ENCODE data around the gene ERF. TPM values are rescaled to one million over a fixed set of nuclear protein-coding genes. Genes with fewer than 3 reads are reported as not detected.

ERF gene
- total and polyA plus RNA-seq, 10 of the 15 experiments (the other 5 are each of a cell fraction or from before 2014, with no cell fraction given) = 0.02 to 51.8 (median 14.4) TPM

DNA sequence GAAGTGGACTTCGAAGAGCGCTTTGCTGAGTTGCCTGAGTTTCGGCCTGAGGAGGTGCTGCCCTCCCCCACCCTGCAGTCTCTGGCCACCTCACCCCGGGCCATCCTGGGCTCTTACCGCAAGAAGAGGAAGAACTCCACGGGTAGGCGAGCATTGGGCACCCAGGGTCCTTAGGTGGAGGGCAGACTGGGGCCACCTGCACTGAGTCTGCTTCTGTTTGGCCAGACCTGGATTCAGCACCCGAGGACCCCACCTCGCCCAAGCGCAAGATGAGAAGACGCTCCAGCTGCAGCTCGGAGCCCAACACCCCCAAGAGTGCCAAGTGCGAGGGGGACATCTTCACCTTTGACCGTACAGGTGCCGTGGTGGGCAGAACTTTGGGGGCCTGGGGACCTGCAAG is 39.0 kb upstream of the ERF start:
- no TSS peak for BruUV-seq (replicated peaks)
- POLR2A ChIA-PET = no interaction called here

More for the DNA sequence above, 39.0 kb upstream of the ERF start:
- no peaks in the 10 kb centered on the region; the same call in 1 of the 2 replicates for H3K4me1 ChIP-seq (ENCODE audit: control insufficient read depth, insufficient read depth, low read length)
- no peak overlapping the region for H3K27ac ChIP-seq (ENCODE audit: control insufficient read depth, insufficient read depth)
- ChIA-PET SMC1A (ENCODE audit: uncharacterized antibody, unreplicated experiment) (no interaction called here), RAD21 (ENCODE audit: unreplicated experiment) (no interaction called here), CTCF (interaction anchor here (0.9 to 3.2 kb wide), 3 partner anchors 49 to 185 kb away, joined by 3 to 25 read pairs (median 4); partner anchors contain the start of gene POU2F2)
- no peaks in the 10 kb centered on the region for H3K27me3 ChIP-seq (replicated peaks in 1 of 2; ENCODE audit: control insufficient read depth in 2 of 2, insufficient read depth in 2 of 2, low read length in 1 of 2)
- no peak overlapping the region for H3K4me3 ChIP-seq
- intact Hi-C loops (cut with micrococcal nuclease; ENCODE audit: unreplicated experiment) = no loop called here
- H3K4me2 ChIP-seq (ENCODE audit: control insufficient read depth, insufficient read depth) = no peak overlapping the region
- no peak for DNase-seq (ENCODE audit: low read depth, low spot score)
- TF ChIP-seq TBL1XR1 (IDR thresholded peaks at IDR 0.05; ENCODE audit: low read depth, low read length) (no peak), CEBPB (IDR thresholded peaks at IDR 0.05; ENCODE audit: borderline replicate concordance in 1 of 2, low read depth in 2 of 2, low read length in 2 of 2) (no peak), NRF1 (conservative IDR thresholded peaks at IDR 0.05; ENCODE audit: low read depth, low read length) (no peak), GABPA (IDR thresholded peaks at IDR 0.05; ENCODE audit: low read depth) (no peak), SIX5 (IDR thresholded peaks at IDR 0.05; ENCODE audit: low read depth, low read length, severe bottlenecking) (no peak), CEBPZ (IDR thresholded peaks at IDR 0.05; ENCODE audit: low read depth, low read length) (no peak), CBX5 (IDR thresholded peaks at IDR 0.05; ENCODE audit: low read depth) (no peak), STAT1 (conservative IDR thresholded peaks at IDR 0.05) (no peak)
- TF ChIP-seq, protein P1, sequence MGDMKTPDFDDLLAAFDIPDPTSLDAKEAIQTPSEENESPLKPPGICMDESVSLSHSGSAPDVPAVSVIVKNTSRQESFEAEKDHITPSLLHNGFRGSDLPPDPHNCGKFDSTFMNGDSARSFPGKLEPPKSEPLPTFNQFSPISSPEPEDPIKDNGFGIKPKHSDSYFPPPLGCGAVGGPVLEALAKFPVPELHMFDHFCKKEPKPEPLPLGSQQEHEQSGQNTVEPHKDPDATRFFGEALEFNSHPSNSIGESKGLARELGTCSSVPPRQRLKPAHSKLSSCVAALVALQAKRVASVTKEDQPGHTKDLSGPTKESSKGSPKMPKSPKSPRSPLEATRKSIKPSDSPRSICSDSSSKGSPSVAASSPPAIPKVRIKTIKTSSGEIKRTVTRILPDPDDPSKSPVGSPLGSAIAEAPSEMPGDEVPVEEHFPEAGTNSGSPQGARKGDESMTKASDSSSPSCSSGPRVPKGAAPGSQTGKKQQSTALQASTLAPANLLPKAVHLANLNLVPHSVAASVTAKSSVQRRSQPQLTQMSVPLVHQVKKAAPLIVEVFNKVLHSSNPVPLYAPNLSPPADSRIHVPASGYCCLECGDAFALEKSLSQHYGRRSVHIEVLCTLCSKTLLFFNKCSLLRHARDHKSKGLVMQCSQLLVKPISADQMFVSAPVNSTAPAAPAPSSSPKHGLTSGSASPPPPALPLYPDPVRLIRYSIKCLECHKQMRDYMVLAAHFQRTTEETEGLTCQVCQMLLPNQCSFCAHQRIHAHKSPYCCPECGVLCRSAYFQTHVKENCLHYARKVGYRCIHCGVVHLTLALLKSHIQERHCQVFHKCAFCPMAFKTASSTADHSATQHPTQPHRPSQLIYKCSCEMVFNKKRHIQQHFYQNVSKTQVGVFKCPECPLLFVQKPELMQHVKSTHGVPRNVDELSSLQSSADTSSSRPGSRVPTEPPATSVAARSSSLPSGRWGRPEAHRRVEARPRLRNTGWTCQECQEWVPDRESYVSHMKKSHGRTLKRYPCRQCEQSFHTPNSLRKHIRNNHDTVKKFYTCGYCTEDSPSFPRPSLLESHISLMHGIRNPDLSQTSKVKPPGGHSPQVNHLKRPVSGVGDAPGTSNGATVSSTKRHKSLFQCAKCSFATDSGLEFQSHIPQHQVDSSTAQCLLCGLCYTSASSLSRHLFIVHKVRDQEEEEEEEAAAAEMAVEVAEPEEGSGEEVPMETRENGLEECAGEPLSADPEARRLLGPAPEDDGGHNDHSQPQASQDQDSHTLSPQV (IDR thresholded peaks at IDR 0.05) = no peak
- TF ChIP-seq, protein P2, sequence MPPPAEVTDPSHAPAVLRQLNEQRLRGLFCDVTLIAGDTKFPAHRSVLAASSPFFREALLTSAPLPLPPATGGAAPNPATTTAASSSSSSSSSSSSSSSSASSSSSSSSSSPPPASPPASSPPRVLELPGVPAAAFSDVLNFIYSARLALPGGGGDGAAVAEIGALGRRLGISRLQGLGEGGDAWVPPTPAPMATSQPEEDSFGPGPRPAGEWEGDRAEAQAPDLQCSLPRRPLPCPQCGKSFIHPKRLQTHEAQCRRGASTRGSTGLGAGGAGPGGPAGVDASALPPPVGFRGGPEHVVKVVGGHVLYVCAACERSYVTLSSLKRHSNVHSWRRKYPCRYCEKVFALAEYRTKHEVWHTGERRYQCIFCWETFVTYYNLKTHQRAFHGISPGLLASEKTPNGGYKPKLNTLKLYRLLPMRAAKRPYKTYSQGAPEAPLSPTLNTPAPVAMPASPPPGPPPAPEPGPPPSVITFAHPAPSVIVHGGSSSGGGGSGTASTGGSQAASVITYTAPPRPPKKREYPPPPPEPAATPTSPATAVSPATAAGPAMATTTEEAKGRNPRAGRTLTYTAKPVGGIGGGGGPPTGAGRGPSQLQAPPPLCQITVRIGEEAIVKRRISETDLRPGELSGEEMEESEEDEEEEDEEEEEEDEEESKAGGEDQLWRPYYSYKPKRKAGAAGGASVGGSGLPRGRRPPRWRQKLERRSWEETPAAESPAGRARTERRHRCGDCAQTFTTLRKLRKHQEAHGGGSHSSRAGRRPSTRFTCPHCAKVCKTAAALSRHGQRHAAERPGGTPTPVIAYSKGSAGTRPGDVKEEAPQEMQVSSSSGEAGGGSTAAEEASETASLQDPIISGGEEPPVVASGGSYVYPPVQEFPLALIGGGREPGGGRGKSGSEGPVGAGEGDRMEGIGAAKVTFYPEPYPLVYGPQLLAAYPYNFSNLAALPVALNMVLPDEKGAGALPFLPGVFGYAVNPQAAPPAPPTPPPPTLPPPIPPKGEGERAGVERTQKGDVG (CRISPR knock-in tag; IDR thresholded peaks at IDR 0.05) = no peak
- H3K79me2 ChIP-seq (ENCODE audit: control insufficient read depth, insufficient read depth, low read length) = no peaks in the 10 kb centered on the region
- in situ Hi-C loops (cut with MboI) = no loop called here
- no peak overlapping the region for H3K9ac ChIP-seq (ENCODE audit: control insufficient read depth, insufficient read depth, low read length)
- peaks cover 17 to 25% of the 10 kb centered on the region in 2 experiments; a peak in 3 of 4 replicates for H3K36me3 ChIP-seq (ENCODE audit: control insufficient read depth in 2 of 2, insufficient read depth in 2 of 2, low read length in 1 of 2)
- ATAC-seq = no peak
- H4K20me1 ChIP-seq (ENCODE audit: control insufficient read depth, insufficient read depth) = no peaks in the 10 kb centered on the region
- 82% methylated on average over 15 of the region's 15 CpGs for whole genome bisulfite sequencing (ENCODE audit: insufficient coverage, insufficient replicate concordance, low lambda C conversion rate, missing lambda C conversion rate)
- H2AFZ ChIP-seq (ENCODE audit: control insufficient read depth, low read depth, low read length) = no peak overlapping the region
- no peak for FAIRE-seq
- no peaks in the 10 kb centered on the region for H3K9me3 ChIP-seq (replicated peaks; ENCODE audit: control insufficient read depth, insufficient read depth, low read length)
